HG02759 (cell line): ENCODE measurements around the gene GPX3.

Experiments used
- ATAC-seq: cut with Tn5 transposase; IDR thresholded peaks from one replicate; pipeline ENCODE4 v1.9.1; 2021; ENCODE audit warnings: mild to moderate bottlenecking, moderate library complexity; ENCODE audit not compliant: unreplicated experiment

Gene GPX3

GRCh38 chr5:151012862-151013261 lies 7.5 kb upstream of the GPX3 start:
- ATAC-seq, result no peak

DNA sequence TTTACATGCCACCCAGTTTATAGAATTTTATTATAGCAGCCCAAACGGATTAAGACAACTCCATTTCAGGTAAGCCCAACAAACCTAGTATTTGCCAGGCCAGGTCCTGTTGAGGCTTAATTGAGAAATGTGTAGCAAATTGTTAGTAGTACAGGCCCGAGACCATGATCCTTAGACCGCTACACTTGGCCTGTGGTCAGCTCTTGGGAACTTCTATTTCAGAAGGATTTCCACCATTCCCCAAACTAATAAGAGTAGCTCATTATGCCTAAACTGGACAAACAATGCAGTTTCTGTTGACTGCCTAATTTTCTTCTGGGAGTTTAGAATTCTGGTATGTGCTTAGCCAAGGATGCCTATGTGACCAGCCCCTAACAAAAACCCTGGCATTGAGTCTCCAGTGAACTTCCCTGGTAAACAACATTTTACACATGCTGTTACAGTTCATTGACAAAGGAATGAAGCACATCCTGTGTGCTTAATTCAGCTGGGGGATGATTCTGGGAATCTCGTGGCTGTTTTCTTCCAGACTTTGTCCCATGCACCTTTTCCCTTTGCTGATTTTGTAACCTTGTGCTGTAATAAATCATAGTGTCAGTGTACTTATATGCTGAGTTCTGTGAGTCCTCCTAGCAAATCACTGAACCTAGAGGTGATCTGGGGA lies 5.6 kb upstream of the GPX3 start:
- ATAC-seq, result no peak

GRCh38 chr5:151015974-151016587 lies 4.3 kb upstream of the GPX3 start:
- no peak for ATAC-seq

DNA sequence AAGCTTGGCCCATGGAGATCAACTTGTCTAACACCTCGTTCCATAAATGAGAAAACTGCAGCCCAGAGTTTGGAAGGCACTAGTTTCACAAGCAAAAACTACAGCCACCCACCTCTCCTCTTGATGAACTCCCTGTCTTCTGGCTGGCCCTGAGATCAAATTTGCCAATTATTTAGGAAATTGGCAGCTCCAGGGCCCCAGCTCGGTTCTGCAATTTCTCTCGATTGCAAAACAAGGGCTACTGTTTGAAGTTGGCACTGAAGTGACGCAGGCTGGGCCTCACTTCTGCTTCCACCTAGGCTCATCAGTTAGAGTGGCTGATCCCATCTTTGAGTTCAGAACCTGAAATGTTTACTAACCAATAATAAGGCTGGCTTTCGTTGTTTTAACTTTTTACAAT lies 3.7 kb upstream of the GPX3 start:
- ATAC-seq, result no peak

GRCh38 chr5:151017897-151018296 lies 2.5 kb upstream of the GPX3 start:
- ATAC-seq, result no peak

- ATAC-seq, result no peak
These were observed 1.5 kb upstream of the GPX3 start for GRCh38 chr5:151018846-151019245.

- ATAC-seq, result no peak
These were observed 1.1 kb upstream of the GPX3 start for GRCh38 chr5:151019331-151019730.

GRCh38 chr5:151021746-151022145 lies 1.4 kb downstream of the GPX3 start:
- no peak for ATAC-seq

DNA sequence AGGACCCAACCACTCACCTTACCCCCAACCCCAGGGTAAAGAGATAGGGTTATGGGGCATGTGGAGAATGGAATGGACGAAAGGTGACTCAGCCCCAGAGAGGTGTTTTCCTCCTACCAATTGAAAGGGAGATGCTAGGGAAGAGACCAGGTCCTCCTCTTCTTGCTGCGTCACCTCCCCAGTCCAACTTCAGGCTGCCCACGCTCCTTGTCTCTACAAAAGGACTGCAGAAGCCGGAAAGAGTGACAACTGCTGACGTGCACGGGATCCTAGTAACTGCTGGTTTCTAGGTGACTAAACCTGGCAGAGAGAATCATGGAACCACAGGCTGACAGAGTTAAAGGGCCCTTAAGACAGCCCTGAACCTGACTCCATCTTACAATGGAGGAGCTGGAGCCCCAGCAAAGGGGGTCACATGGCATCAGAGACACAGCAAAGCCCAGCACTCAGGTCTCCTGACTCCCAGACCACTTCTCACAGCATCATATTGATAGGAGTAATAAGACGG lies 2.2 kb downstream of the GPX3 start:
- no peak for ATAC-seq

DNA sequence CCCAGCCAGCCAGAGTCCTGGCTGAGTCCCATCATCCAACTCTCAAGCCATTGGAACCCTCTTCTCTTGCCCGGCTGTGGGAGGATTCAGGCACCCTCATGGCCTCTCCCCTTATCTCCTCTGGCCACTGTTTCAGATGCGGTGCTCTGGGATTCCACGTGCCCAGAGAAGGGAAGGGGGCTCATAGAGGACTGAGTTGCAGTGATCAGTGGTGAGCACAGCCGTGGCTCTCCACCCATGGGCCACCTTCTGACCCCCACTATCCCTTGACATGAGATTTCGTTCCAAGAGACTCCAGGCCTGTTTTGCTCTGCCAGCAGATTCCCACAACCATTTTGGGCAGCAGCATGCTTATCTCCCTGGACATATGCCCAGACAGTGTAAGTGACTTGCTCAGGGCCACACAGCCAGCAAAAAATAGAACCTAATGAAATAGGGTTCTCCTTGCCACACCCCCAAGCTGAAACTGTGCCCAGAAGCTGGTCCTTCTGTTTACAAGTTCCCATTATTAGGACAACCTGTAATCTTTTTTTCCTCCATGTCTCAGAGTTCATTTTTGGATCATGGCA lies 2.7 kb downstream of the GPX3 start:
- ATAC-seq, result no peak

DNA sequence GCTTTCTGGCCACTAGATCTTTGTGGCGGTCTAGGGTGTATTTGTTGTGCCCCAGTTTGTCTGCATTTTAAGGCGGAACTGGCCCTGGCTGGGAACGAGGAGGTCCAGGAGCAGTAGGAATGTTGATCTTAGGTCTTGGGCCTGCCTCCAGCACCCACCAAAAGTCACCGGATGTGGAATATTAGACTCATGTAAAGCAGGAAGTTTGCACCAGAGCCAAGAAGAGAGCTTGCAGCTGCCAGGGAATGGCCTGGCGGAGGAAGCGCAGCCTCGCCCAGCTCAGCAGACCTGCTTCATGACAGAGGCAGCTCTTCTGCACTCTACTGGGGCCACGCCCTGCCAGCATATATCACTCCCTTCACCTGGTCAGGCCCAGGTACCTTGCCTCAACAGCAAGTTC lies 3.3 kb downstream of the GPX3 start:
- ATAC-seq, result no peak

DNA sequence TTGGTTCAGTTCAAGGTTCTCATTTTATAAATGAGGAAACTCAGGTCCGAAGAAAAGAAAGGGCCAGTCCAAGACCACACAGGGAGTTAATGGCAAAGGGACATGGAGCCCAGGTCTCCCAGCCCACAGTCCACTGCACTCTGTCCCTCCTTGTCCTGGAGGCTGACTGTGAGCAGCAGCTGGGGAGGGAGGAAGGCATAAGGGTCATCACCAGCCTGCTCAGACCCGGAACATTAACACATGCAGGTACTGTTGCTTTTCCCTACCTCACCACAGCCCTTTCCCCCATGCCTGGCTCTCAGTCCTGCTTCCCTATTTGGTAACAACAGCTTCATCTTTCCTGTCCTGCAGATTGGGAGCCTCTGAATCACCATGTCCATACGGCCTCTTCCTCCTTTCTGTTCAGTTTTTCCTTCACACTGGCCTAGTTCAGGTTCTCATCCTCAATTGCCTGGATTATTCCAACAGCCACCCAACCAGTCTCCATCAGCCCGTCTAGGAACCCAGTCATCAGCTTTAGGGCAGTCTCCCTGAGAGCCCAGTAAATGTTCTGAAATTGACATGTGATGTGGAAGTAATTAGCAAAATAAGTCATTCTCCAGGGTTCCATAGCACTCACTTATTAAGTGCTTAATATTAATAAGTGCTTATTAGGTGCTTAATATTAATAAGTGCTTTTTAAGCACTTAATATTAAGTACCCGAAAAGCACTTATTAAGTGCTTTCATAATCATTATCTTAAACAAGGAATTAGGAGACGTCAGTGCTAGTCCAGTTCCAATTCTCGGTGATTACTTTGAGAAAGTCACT lies 4.3 kb downstream of the GPX3 start:
- ATAC-seq, result no peak

GRCh38 chr5:151025250-151025606 lies 4.8 kb downstream of the GPX3 start:
- ATAC-seq, result no peak

DNA sequence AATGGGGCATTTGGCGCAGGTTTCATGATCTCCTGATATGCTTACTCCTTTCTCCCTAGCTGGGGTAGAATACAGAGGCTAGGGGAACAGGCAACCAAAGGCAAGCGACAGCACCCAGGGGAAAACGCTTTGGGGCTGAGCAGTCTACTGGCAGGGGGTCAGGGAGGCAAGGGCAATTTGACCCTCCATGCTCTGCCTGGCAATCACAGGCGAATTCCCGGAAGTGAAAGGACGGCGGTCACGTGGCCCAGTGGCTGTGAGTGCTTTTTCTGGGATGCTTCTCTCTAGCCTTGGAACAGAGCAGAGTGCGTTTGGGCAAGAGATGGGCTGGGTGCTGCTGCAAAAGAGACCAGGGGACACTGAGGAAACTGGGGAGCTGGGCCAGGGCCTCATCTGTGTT lies 5.7 kb downstream of the GPX3 start:
- ATAC-seq, result no peak

GRCh38 chr5:151026679-151027078 lies 6.3 kb downstream of the GPX3 start:
- ATAC-seq, result no peak

GRCh38 chr5:151027961-151028479 lies 7.6 kb downstream of the GPX3 start:
- ATAC-seq, result no peak

- no peak for ATAC-seq
These were observed 8.3 kb downstream of the GPX3 start for GRCh38 chr5:151028717-151029116.

DNA sequence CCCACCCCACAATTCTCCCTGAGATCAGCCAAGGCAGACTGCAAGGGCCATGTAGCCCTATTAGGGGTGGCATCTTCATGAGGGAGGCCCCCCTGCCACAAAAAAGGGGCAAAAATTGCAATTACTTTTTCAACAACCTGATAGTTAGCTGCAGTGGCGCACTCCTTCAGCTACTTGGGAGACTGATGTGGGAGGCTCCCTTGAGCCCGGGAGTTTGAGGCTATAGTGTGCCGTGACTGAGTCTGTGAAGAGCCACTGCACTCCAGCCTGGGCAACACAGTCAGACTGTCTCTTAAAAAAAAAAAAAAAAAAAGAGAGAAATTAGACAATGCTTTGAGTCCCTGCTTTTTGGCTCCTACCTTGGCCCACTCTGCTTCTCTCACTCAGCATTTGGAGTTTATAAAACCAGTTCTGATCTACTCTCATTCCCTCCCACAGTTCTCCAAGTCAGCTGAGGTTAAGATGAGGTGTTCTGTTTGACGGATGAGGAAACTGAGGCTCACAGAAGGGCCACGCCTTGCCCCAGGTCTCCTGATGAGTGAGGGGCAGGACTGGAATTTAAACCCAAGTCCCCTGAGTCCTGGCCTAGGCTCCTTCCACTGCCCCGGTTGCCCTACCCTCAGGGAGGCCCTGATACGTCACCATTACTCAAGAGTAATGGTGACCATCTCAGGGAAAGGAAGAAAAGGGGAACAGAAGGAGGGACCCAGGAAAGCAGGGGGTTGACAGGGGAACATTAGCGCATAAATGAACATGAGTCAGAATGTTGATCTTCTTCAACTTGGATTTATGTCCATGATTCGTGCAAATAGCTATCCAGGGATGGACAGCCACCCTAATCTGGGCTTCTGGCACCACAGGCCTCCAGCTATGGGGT lies 9.0 kb downstream of the GPX3 start:
- ATAC-seq, result no peak

DNA sequence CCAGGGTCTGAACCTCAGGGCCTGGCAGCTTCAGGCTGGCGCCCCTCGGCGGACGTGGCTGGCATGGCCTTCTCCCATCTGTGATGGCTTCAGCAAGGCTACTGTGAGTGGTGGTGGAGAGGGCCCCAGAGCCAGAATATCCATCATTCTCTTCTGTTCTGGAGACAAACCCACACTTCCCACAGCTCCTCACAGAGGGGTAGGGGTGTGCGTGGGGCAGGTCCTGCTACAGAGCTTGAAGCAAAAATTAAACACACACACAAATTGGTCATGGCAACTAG lies 9.6 kb downstream of the GPX3 start:
- no peak for ATAC-seq

DNA sequence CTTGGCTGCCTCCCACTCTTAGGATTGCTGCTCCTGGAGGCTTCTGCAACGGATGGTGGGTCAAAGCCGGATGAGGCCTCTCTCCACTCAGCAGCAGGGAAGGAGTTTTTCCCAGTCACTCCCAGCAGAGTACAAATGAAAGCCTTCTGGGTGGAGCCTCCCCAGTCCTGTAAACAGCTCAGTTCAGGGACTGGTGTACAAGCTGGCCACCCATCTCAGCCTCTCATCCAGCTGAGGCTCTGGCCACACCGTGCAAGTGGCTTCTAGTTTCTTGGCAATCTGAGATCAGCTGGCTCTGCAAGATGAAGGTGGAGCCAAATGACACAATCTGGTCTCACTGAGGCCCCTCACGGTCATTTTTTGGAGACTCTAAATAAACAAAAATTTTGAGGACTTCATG lies 10.0 kb downstream of the GPX3 start:
- ATAC-seq, result no peak

DNA sequence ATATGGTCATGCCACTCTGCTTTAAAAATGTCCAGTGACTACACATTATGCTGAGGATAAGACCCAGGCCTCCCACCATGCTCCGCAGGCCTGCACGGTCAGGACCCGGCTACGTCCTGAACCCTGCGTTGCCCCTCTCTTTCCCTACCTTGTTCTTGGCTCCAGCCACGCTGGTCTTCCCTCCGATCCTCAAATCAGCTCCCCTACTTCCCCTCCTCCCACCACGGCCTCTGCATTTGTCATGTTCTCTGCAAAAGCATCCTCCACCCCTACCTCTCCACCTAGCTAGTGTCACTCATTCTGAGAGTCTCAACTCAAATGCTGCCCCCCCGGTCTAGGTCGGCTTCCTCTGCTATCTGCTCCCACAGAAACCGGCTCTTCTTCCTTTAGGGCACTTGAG lies 11.2 kb downstream of the GPX3 start:
- ATAC-seq, result no peak
